Upper lobe of right lung (tissue), 1 donor: Measurements from ENCODE around the gene BFSP1. TPM values are rescaled to one million over a fixed set of nuclear protein-coding genes. Genes with fewer than 3 reads are reported as not detected.

Experiments
- ATAC-seq: fragments of 200-7000 bp; cut with Tn5 transposase; one replicate; pipeline ENCODE4 v1.9.1; 2020; ENCODE audit warnings: mild to moderate bottlenecking, moderate library complexity
- DNase-seq: peaks from one replicate; pipeline ENCODE4 v3.0.0-alpha.2; 2020
- H3K27ac ChIP-seq: fragments of 200-600 bp; one replicate; pipeline ENCODE4 v1.8.0; 2022
- H3K27me3 ChIP-seq: fragments of 200-600 bp; one replicate; pipeline ENCODE4 v1.8.0; 2022; ENCODE audit warnings: mild to moderate bottlenecking
- H3K36me3 ChIP-seq: fragments of 200-600 bp; one replicate; pipeline ENCODE4 v1.8.0; 2022
- H3K4me1 ChIP-seq: fragments of 200-600 bp; one replicate; pipeline ENCODE4 v1.8.0; 2022
- H3K4me3 ChIP-seq: fragments of 200-600 bp; one replicate; pipeline ENCODE4 v1.8.0; 2022; ENCODE audit warnings: mild to moderate bottlenecking
- H3K9me3 ChIP-seq: fragments of 200-600 bp; one replicate; pipeline ENCODE4 v1.8.0; 2022
- intact Hi-C: fragments of 100-400 bp; cut with DNase I; formaldehyde crosslinking; loops from one replicate; pipeline ENCODE4 v1.11.0; 2022
- total RNA-seq: library from RNA; stranded (reverse); fragmentation: NEBNext Ultra II Directional; extraction: Animal tissue kit (Norgen Biotek cat#: 25700); gene quantifications from one replicate; pipeline ENCODE4 v1.2.1, GENCODE V29; 2021
- TF ChIP-seq, protein P1 (sequence below): fragments of 200-600 bp; IDR thresholded peaks from one replicate; pipeline ENCODE4 v1.8.0; 2022; ENCODE audit warnings: antibody characterized with exemption
- donor health status: DM: no; HTN: yes; CAD: no; lungs with severe emphysema.

BFSP1 gene
- total RNA-seq, 1 donor from 2014 or later, result 2.7 TPM

- ATAC-seq (no peak), DNase-seq (no peak)
- TF ChIP-seq, protein P1, sequence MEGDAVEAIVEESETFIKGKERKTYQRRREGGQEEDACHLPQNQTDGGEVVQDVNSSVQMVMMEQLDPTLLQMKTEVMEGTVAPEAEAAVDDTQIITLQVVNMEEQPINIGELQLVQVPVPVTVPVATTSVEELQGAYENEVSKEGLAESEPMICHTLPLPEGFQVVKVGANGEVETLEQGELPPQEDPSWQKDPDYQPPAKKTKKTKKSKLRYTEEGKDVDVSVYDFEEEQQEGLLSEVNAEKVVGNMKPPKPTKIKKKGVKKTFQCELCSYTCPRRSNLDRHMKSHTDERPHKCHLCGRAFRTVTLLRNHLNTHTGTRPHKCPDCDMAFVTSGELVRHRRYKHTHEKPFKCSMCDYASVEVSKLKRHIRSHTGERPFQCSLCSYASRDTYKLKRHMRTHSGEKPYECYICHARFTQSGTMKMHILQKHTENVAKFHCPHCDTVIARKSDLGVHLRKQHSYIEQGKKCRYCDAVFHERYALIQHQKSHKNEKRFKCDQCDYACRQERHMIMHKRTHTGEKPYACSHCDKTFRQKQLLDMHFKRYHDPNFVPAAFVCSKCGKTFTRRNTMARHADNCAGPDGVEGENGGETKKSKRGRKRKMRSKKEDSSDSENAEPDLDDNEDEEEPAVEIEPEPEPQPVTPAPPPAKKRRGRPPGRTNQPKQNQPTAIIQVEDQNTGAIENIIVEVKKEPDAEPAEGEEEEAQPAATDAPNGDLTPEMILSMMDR, result no peak
- Histone ChIP-seq H3K36me3 (no peaks in the 10 kb centered on the region), H3K4me1 (no peaks in the 10 kb centered on the region), H3K27me3 (no peaks in the 10 kb centered on the region), H3K9me3 (no peaks in the 10 kb centered on the region), H3K4me3 (no peak overlapping the region), H3K27ac (no peak overlapping the region)
- intact Hi-C loops, result no loop called here
Observed at GRCh38 chr20:17479063-17479657, 52.0 kb downstream of the BFSP1 start.

- intact Hi-C loops, result no loop called here
- Histone ChIP-seq H3K36me3 (no peaks in the 10 kb centered on the region), H3K27me3 (no peaks in the 10 kb centered on the region), H3K4me3 (no peak overlapping the region), H3K4me1 (no peaks in the 10 kb centered on the region), H3K9me3 (no peaks in the 10 kb centered on the region), H3K27ac (no peak overlapping the region)
- TF ChIP-seq, protein P1, result no peak
- DNase-seq (no peak), ATAC-seq (no peak)
Observed at GRCh38 chr20:17473659-17474058, 57.5 kb downstream of the BFSP1 start.

- Histone ChIP-seq H3K9me3 (no peaks in the 10 kb centered on the region), H3K27ac (no peak overlapping the region), H3K27me3 (no peaks in the 10 kb centered on the region), H3K4me1 (no peaks in the 10 kb centered on the region), H3K36me3 (no peaks in the 10 kb centered on the region), H3K4me3 (no peak overlapping the region)
- intact Hi-C loops, result no loop called here
- TF ChIP-seq, protein P1, result no peak
- ATAC-seq (no peak), DNase-seq (no peak)
Observed at GRCh38 chr20:17471606-17472187, 59.5 kb downstream of the BFSP1 start.

DNA sequence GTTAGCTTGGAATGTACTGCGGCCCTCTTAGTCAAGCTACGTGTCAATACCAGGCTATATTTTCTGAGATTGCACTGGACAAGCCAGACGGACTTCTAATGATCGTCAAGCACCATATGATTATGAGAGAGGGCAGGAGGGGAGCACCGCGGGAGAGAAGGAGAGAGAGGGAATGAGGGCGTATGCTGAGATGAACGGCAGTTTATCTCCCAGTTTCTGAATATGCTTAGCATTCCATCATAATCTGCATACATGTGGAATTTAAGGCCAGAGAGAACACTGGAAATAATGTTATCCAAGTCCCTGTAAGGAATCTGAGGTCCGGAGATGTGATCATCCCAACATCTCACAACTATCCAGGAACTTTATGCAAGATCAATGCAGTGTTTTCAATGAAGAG is 60.2 kb downstream of the BFSP1 start:
- H3K27me3 ChIP-seq, result no peaks in the 10 kb centered on the region
- DNase-seq (no peak), ATAC-seq (no peak)
- H3K27ac ChIP-seq, result no peak overlapping the region
- TF ChIP-seq, protein P1, result no peak
- H3K9me3 ChIP-seq, result no peaks in the 10 kb centered on the region
- H3K4me3 ChIP-seq, result no peak overlapping the region
- intact Hi-C loops, result no loop called here
- no peaks in the 10 kb centered on the region for H3K36me3 ChIP-seq
- H3K4me1 ChIP-seq, result no peaks in the 10 kb centered on the region

DNA sequence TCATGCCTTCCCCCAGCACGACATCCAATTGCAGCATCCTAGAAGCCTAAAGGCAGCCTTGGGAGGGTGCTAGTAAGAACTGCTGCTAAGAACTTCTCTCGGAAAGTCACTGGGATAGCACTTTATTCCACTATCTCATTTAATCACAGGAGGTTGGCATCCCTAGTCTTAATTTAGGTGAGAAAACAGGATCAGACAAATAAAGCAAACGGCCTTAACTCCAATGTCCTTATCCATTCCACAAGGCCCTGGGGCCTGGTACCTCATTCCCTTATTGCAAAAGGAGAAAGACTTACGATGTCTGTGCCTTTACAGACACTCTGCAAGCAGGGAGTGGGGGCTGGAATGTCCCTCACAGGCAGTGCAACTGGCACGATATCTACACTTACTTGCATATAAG is 60.7 kb downstream of the BFSP1 start:
- intact Hi-C loops, result no loop called here
- DNase-seq (no peak), ATAC-seq (no peak)
- no peaks in the 10 kb centered on the region for H3K27me3 ChIP-seq
- no peaks in the 10 kb centered on the region for H3K9me3 ChIP-seq
- H3K4me3 ChIP-seq, result no peak overlapping the region
- TF ChIP-seq, protein P1, result no peak
- H3K27ac ChIP-seq, result no peak overlapping the region
- no peaks in the 10 kb centered on the region for H3K36me3 ChIP-seq
- H3K4me1 ChIP-seq, result no peaks in the 10 kb centered on the region
